ENCODE data around the gene CAMTA1.

DNA sequence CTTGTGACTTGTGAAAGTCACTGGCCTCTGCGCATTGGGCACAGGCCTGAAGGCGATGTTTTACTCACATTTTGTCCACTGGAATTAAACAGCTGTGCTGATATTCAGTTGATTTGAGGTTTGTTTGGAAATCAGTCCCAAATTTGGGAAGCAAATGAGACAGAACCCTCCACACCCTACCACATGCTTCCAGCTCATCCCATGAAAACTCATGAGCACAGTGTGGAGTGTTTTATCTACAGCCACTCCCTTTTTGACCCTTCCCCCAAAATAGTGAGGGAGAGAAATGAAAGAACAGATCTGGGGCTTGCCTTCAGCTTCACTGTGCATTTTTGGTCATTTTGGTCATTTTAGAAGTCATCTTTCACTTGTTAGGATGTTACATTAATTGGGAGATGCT lies 101.3 kb downstream of the CAMTA1 start:
- no peak for TF ChIP-seq ISL1 (CRISPR knock-in tag; IDR thresholded peaks at IDR 0.05)
- no peak for TF ChIP-seq ZC3H10 (CRISPR knock-in tag; IDR thresholded peaks at IDR 0.05)
- no peak for TF ChIP-seq TOX (CRISPR knock-in tag; IDR thresholded peaks at IDR 0.05; ENCODE audit: borderline replicate concordance)
- TF ChIP-seq ZFP3 (CRISPR knock-in tag; IDR thresholded peaks at IDR 0.05) = no peak
- TF ChIP-seq, protein P1, sequence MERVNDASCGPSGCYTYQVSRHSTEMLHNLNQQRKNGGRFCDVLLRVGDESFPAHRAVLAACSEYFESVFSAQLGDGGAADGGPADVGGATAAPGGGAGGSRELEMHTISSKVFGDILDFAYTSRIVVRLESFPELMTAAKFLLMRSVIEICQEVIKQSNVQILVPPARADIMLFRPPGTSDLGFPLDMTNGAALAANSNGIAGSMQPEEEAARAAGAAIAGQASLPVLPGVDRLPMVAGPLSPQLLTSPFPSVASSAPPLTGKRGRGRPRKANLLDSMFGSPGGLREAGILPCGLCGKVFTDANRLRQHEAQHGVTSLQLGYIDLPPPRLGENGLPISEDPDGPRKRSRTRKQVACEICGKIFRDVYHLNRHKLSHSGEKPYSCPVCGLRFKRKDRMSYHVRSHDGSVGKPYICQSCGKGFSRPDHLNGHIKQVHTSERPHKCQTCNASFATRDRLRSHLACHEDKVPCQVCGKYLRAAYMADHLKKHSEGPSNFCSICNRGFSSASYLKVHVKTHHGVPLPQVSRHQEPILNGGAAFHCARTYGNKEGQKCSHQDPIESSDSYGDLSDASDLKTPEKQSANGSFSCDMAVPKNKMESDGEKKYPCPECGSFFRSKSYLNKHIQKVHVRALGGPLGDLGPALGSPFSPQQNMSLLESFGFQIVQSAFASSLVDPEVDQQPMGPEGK (CRISPR knock-in tag; IDR thresholded peaks at IDR 0.05; ENCODE audit: borderline replicate concordance) = no peak
- TF ChIP-seq BACH2 (CRISPR knock-in tag; IDR thresholded peaks at IDR 0.05; ENCODE audit: borderline replicate concordance) = no peak
- no peak for TF ChIP-seq GLIS3 (CRISPR knock-in tag; IDR thresholded peaks at IDR 0.05)
- no peak for TF ChIP-seq SNAI2 (CRISPR knock-in tag; IDR thresholded peaks at IDR 0.05)
- TF ChIP-seq, protein P2, sequence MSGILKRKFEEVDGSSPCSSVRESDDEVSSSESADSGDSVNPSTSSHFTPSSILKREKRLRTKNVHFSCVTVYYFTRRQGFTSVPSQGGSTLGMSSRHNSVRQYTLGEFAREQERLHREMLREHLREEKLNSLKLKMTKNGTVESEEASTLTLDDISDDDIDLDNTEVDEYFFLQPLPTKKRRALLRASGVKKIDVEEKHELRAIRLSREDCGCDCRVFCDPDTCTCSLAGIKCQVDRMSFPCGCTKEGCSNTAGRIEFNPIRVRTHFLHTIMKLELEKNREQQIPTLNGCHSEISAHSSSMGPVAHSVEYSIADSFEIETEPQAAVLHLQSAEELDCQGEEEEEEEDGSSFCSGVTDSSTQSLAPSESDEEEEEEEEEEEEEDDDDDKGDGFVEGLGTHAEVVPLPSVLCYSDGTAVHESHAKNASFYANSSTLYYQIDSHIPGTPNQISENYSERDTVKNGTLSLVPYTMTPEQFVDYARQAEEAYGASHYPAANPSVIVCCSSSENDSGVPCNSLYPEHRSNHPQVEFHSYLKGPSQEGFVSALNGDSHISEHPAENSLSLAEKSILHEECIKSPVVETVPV (CRISPR knock-in tag; IDR thresholded peaks at IDR 0.05) = no peak
